ENCODE results near the gene SPAG5. TPM values are rescaled to one million over a fixed set of nuclear protein-coding genes. Genes with fewer than 3 reads are reported as not detected.

Gene SPAG5
- total RNA-seq, 1 experiment from 2014 or later = 113 TPM

DNA sequence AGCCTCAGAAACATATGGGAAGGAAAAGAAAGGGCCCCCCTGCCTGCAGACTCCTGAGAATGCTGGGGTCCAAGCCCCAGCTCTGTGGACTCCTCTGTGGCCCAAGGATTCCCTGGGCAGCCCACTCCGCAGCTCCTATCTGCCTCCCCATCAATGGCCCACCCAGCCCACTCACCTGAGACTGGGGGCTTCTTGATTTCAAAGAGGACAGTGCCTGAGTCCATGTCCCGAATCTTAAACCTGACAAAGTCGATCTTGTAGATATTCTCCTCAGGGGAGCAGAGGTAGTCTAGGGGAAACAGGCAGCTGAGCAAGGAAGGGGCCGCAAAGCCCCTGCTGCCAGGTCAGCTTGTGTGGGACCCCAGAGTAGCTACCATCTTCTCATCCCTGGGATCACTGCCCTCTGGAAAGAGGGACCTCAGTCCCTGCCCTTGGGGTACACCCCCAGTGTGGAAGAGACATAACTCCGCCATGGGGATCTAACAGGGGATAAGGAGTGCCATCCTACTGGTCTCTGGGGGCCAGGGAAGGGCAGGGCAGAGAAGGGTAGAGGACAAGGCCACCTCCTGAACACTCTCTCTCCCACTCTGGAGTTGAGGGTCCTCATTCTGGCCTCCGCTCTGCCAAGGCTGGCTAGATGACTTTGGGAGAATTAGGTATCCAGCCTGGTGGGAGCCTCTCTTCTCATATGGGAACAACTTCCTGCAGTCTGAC, 50.3 kb downstream of the SPAG5 start:
- H3K4me3 Mint-ChIP-seq (ENCODE audit: unreplicated experiment) = no peak overlapping the region
- Histone ChIP-seq H3K9me3 (no peaks in the 10 kb centered on the region), H3K36me3 (ENCODE audit: control insufficient read depth, insufficient read depth, low read length) (no peaks in the 10 kb centered on the region; the same call in 1 of the 2 replicates), H3K4me1 (peaks cover 26% of the 10 kb centered on the region), H3K4me3 (ENCODE audit: low read depth, low read length) (no peak overlapping the region), H3K27me3 (replicated peaks; ENCODE audit: control insufficient read depth, insufficient read depth, low read length) (no peaks in the 10 kb centered on the region)
- H3K4me1 Mint-ChIP-seq (ENCODE audit: low read depth, unreplicated experiment) = peaks cover 28% of the 10 kb centered on the region
- ChIA-PET POLR2A (no interaction called here), CTCF (interaction anchor here (1.1 to 1.5 kb wide), 3 partner anchors 23 to 64 kb away, joined by 3 to 6 read pairs (median 3); partner anchors contain the start of gene PIGS)
- no peaks in the 10 kb centered on the region for H3K9me3 Mint-ChIP-seq (ENCODE audit: unreplicated experiment)
- no peak for DNase-seq
- H3K36me3 Mint-ChIP-seq (ENCODE audit: insufficient read depth, unreplicated experiment) = peaks cover 23% of the 10 kb centered on the region
- intact Hi-C loops (cut with micrococcal nuclease; ENCODE audit: unreplicated experiment) = loop anchor here (2.0 to 10.0 kb wide), 4 partner anchors 54 to 184 kb away; partner anchors contain the start of gene SEBOX
- BruUV-seq (replicated peaks) = no TSS peak
- H3K27ac Mint-ChIP-seq (ENCODE audit: unreplicated experiment) = no peak overlapping the region
- no peaks in the 10 kb centered on the region for H3K27me3 Mint-ChIP-seq (ENCODE audit: insufficient read depth, unreplicated experiment)
- TF ChIP-seq CTCF (IDR thresholded peaks at IDR 0.05; ENCODE audit: insufficient read depth in 1 of 2, low read depth in 1 of 2, low read length in 1 of 2, severe bottlenecking in 1 of 2, unreplicated experiment in 1 of 2) = no peak

DNA sequence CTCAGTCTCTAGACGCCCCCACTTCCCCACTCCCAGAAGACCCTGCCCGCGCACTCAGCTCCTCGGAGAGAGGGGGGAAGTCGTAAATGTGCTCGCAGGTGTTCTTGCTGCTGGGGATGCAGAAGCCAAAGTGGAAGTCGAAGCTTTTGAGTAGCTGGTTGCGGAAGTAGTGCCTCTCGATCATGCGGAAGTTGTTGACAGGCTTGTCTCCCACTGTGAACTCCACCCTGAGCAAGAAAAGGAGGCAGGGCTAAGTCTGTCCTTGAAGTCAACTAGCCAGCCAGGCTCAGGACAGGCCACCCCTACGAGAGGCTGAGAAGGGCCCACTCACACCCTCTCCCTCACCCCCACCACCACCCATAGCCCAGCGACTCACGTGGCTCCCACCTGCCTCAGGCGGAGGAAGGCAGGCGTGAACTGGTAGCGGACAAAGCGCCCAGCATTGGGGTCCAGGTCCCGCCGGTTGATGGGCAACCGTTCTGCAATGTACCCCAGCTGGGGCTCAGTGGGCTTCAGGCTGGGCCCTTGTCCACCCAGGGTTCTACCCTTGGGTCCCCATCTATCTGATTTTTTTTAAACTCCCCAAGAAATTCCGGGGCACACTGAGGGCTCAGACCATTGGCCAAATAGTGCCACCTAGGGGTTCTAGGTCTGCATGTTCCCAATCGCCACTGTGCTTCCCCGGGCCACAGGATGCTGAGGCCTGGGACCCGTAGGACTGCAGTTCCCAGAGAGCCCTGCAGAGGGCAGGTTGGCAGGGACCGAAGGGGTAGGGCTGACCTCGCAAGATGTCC, 51.0 kb downstream of the SPAG5 start:
- Histone ChIP-seq H3K36me3 (ENCODE audit: control insufficient read depth, insufficient read depth, low read length) (no peaks in the 10 kb centered on the region; the same call in 1 of the 2 replicates), H3K4me1 (peaks cover 20% of the 10 kb centered on the region), H3K27me3 (replicated peaks; ENCODE audit: control insufficient read depth, insufficient read depth, low read length) (no peaks in the 10 kb centered on the region), H3K4me3 (ENCODE audit: low read depth, low read length) (no peak overlapping the region), H3K9me3 (no peaks in the 10 kb centered on the region)
- H3K36me3 Mint-ChIP-seq (ENCODE audit: insufficient read depth, unreplicated experiment) = peaks cover 16% of the 10 kb centered on the region
- CTCF ChIA-PET = interaction anchor here (1.1 to 1.5 kb wide), 2 partner anchors 23 to 65 kb away, joined by 3 to 6 read pairs; partner anchors contain the start of gene PIGS
- H3K4me1 Mint-ChIP-seq (ENCODE audit: low read depth, unreplicated experiment) = peaks cover 21% of the 10 kb centered on the region
- no peaks in the 10 kb centered on the region for H3K27me3 Mint-ChIP-seq (ENCODE audit: insufficient read depth, unreplicated experiment)
- BruUV-seq (replicated peaks) = no TSS peak
- intact Hi-C loops (cut with micrococcal nuclease; ENCODE audit: unreplicated experiment) = loop anchor here (2.0 to 10.0 kb wide), 4 partner anchors 53 to 183 kb away; partner anchors contain the start of gene SEBOX
- POLR2A ChIA-PET = no interaction called here
- H3K27ac Mint-ChIP-seq (ENCODE audit: unreplicated experiment) = no peak overlapping the region
- H3K4me3 Mint-ChIP-seq (ENCODE audit: unreplicated experiment) = no peak overlapping the region
- TF ChIP-seq CTCF (IDR thresholded peaks at IDR 0.05; ENCODE audit: insufficient read depth in 1 of 2, low read depth in 1 of 2, low read length in 1 of 2, severe bottlenecking in 1 of 2, unreplicated experiment in 1 of 2) = peak; percentile 75 to 91
- peak; percentile 73 to 81 for DNase-seq
- H3K9me3 Mint-ChIP-seq (ENCODE audit: unreplicated experiment) = no peaks in the 10 kb centered on the region

GRCh38 chr17:28547096-28547622, 51.7 kb downstream of the SPAG5 start:
- no TSS peak for BruUV-seq (replicated peaks)
- Histone ChIP-seq H3K27me3 (replicated peaks; ENCODE audit: control insufficient read depth, insufficient read depth, low read length) (no peaks in the 10 kb centered on the region), H3K9me3 (no peaks in the 10 kb centered on the region), H3K4me3 (ENCODE audit: low read depth, low read length) (no peak overlapping the region), H3K4me1 (peaks cover 18% of the 10 kb centered on the region), H3K36me3 (ENCODE audit: control insufficient read depth, insufficient read depth, low read length) (no peaks in the 10 kb centered on the region; the same call in 1 of the 2 replicates)
- Mint-ChIP-seq H3K36me3 (ENCODE audit: insufficient read depth, unreplicated experiment) (peaks cover 11% of the 10 kb centered on the region), H3K4me1 (ENCODE audit: low read depth, unreplicated experiment) (peaks cover 18% of the 10 kb centered on the region), H3K4me3 (ENCODE audit: unreplicated experiment) (no peak overlapping the region), H3K27ac (ENCODE audit: unreplicated experiment) (no peak overlapping the region), H3K9me3 (ENCODE audit: unreplicated experiment) (no peaks in the 10 kb centered on the region), H3K27me3 (ENCODE audit: insufficient read depth, unreplicated experiment) (no peaks in the 10 kb centered on the region)
- TF ChIP-seq CTCF (IDR thresholded peaks at IDR 0.05; ENCODE audit: insufficient read depth in 1 of 2, low read depth in 1 of 2, low read length in 1 of 2, severe bottlenecking in 1 of 2, unreplicated experiment in 1 of 2) = no peak
- DNase-seq = no peak
- intact Hi-C loops (cut with micrococcal nuclease; ENCODE audit: unreplicated experiment) = loop anchor here (10.0 kb wide), 2 partner anchors 102 to 182 kb away; partner anchors contain the start of gene SEBOX
- ChIA-PET CTCF (no interaction called here), POLR2A (no interaction called here)

Measured in Caco-2 (cell line).